SJCRH30 (cell line): ENCODE data around the gene PIK3R3. TPM values are rescaled to one million over a fixed set of nuclear protein-coding genes. Genes with fewer than 3 reads are reported as not detected.
"Not testable (repeated sequence)": the region's sequence is repeated elsewhere in the genome, so short reads cannot be mapped to it uniquely, and the experiment has no call there.

Source experiments
- DNase-seq, 2 experiments: peaks; one replicate each; pipeline ENCODE4 v3.0.0-alpha.2; 2015 to 2020
- H3K27ac ChIP-seq: fragments of 250-450 bp; sonication (Bioruptor Pico); 2 replicates; pipeline ENCODE4 v1.5.1; 2020; ENCODE audit warnings: mild to moderate bottlenecking, moderate library complexity
- H3K27me3 ChIP-seq: fragments of 250-450 bp; sonication (Bioruptor Pico); 2 replicates; pipeline ENCODE4 v1.5.1; 2020; ENCODE audit warnings: mild to moderate bottlenecking, moderate library complexity
- H3K36me3 ChIP-seq: fragments of 250-450 bp; sonication (Bioruptor Pico); 2 replicates; pipeline ENCODE4 v1.5.1; 2020; ENCODE audit warnings: mild to moderate bottlenecking, moderate library complexity
- H3K4me1 ChIP-seq: fragments of 250-450 bp; sonication (Bioruptor Pico); 2 replicates; pipeline ENCODE4 v1.5.1; 2020; ENCODE audit warnings: mild to moderate bottlenecking, moderate library complexity
- H3K4me3 ChIP-seq: fragments of 250-450 bp; sonication (Bioruptor Pico); 2 replicates; pipeline ENCODE4 v1.5.1; 2020; ENCODE audit warnings: mild to moderate bottlenecking, moderate library complexity
- H3K9me3 ChIP-seq: fragments of 250-450 bp; sonication (Bioruptor Pico); replicated peaks from 2 replicates; pipeline ENCODE4 v1.5.1; 2020; ENCODE audit warnings: mild to moderate bottlenecking, moderate library complexity
- total RNA-seq: library from RNA; depleted of rRNA; stranded (reverse); fragments of >200 nt; shearing (Covaris generic); gene quantifications from 2 replicates; pipeline ENCODE4 v1.2.3, GENCODE V29; 2014

The PIK3R3 gene
- total RNA-seq, 1 experiment from 2014 or later: 23.5 TPM

DNA sequence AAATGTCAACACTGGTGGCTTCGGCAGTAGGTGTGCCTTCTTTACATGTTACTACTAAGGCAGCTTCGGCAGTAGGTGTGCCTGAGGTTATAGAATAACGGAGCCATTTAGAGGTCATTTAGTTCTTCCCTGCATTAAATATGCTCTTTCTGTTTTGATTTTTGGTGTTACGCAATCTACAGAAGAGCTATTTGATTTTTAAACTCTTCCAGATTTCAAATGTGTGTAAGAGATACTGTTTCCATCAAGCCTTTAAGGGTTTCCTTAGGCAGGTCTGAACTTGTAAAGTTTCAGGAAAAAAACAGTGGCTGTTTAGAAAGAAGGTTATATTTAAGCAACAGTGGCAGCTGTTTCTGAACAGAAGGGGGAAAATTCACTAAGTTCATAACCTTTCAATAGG lies 54.8 kb downstream of the PIK3R3 start:
- peak overlapping the region; percentile 33 for H3K27ac ChIP-seq
- no peaks in the 10 kb centered on the region for H3K9me3 ChIP-seq
- H3K27me3 ChIP-seq: no peaks in the 10 kb centered on the region
- H3K4me3 ChIP-seq: no peak overlapping the region
- DNase-seq: peak; percentile 10 to 79
- H3K36me3 ChIP-seq: peaks cover 16% of the 10 kb centered on the region; the same call in 1 of the 2 replicates
- peaks cover 14% of the 10 kb centered on the region for H3K4me1 ChIP-seq

GRCh38 chr1:46076343-46076742 lies 56.1 kb downstream of the PIK3R3 start:
- no peaks in the 10 kb centered on the region for H3K9me3 ChIP-seq
- no peak for DNase-seq
- no peak overlapping the region for H3K4me3 ChIP-seq

DNA sequence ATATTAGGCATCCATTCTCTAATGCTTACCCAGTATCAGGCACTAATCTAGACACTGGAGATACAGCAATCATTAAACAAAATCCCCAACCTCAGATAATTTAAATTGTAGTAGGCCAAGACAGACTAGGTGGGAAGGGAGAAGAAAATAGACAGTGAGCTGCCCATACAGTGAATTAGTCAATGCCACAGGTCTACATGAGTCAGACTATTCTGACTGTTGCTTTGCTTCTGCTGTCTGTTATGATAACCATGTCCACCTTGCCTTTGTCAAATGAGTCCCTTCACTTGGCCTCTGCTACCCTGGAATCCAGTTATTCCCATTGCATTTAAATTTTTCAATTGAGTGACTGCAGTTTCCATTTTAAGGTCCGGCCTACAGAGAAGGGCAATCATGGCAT lies 59.5 kb downstream of the PIK3R3 start:
- H3K4me1 ChIP-seq: peaks cover 8% of the 10 kb centered on the region
- peaks cover 16% of the 10 kb centered on the region; the same call in 1 of the 2 replicates for H3K36me3 ChIP-seq
- no peak for DNase-seq
- no peak overlapping the region for H3K27ac ChIP-seq
- no peak overlapping the region for H3K4me3 ChIP-seq
- H3K9me3 ChIP-seq: no peaks in the 10 kb centered on the region
- no peaks in the 10 kb centered on the region for H3K27me3 ChIP-seq

More at GRCh38 chr1:46076343-46076742, 56.1 kb downstream of the PIK3R3 start:
- peaks cover 16% of the 10 kb centered on the region; the same call in 1 of the 2 replicates for H3K36me3 ChIP-seq
- no peak overlapping the region for H3K27ac ChIP-seq
- peaks cover 14% of the 10 kb centered on the region for H3K4me1 ChIP-seq
- H3K27me3 ChIP-seq: no peaks in the 10 kb centered on the region

DNA sequence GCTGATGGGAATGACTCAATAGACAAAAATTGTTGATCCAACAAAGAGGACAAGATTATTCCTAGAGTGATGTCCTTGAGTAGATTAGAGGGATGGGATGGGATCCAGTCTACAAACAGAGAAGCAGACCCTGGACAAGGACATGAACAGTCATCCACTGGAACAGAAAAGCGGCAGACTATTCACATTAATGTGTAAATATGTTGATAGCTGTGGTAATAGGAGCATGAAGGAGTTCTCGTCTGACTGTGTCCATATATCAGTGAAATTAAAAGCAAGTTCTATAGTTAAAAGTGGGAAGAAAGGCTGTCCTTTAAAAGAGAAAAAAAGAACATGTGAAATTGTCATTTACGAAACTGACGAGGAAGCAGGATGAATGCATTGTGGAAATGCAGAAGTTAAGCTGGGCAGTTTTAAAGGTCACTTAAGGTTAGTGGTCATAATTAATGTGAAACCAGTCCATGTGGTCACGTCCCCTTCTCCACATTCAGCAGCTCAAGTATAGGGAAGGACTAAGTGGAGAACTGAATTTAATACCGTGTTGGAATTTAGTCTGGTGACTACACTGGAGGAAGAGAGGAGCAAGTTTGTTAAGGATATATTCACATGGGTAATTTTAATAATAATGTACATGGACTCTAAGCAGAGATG lies 62.1 kb downstream of the PIK3R3 start:
- H3K4me3 ChIP-seq: no peak overlapping the region
- no peaks in the 10 kb centered on the region for H3K4me1 ChIP-seq
- H3K27ac ChIP-seq: no peak overlapping the region
- no peaks in the 10 kb centered on the region for H3K9me3 ChIP-seq
- DNase-seq: no peak
- H3K27me3 ChIP-seq: no peaks in the 10 kb centered on the region; the same call in 1 of the 2 replicates
- peaks cover 11% of the 10 kb centered on the region; the same call in 1 of the 2 replicates for H3K36me3 ChIP-seq

- no peak for DNase-seq
- Histone ChIP-seq H3K36me3 (peaks cover 4% of the 10 kb centered on the region; the same call in 1 of the 2 replicates), H3K9me3 (no peaks in the 10 kb centered on the region), H3K27me3 (no peaks in the 10 kb centered on the region; the same call in 1 of the 2 replicates), H3K4me3 (no peak overlapping the region), H3K4me1 (no peaks in the 10 kb centered on the region), H3K27ac (no peak overlapping the region)
Observed at GRCh38 chr1:46068525-46068924, 63.9 kb downstream of the PIK3R3 start.

DNA sequence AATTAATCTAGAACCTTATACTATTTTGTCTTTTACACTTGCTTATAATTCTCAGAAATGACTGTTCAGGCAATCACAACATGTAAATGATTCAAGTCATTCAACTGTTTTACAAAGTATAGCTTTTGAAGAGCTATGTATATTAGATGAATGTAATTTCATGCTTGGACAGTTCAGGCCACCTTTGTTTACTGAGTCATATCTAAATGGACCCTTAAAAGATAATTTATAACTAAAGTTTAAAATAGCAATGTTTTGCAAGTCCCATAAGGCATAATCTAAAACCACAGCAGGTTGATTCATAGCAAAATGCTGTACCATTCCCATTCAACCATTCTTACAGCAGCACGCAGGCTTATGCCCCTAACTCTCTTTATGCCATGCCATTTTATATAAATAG lies 64.8 kb downstream of the PIK3R3 start:
- no peaks in the 10 kb centered on the region for H3K9me3 ChIP-seq
- peaks cover 4% of the 10 kb centered on the region for H3K36me3 ChIP-seq
- no peak overlapping the region for H3K27ac ChIP-seq
- H3K4me1 ChIP-seq: no peaks in the 10 kb centered on the region
- H3K27me3 ChIP-seq: no peaks in the 10 kb centered on the region; the same call in 1 of the 2 replicates
- H3K4me3 ChIP-seq: no peak overlapping the region
- no peak for DNase-seq

DNA sequence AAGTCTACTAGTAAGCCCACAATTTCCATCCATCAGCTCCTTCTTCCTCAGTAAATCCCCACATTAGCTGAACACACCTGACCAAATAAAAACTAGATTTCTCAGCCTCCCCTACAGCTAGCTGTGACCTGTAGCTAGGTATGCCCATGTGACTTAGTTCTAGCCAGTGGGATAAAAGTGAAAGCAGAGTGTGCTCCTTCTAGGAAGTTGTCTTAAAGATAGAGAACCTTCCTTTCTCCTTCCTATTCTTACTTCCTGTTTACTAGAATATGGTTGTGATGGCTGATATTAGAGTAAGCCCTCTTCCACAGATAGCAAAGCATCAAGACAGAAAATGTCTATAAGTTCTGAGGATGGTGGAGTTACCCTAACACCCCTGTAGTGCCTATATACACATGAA lies 67.0 kb downstream of the PIK3R3 start:
- no peak overlapping the region for H3K27ac ChIP-seq
- no peak for DNase-seq
- no peaks in the 10 kb centered on the region; the same call in 1 of the 2 replicates for H3K27me3 ChIP-seq
- H3K4me1 ChIP-seq: no peaks in the 10 kb centered on the region
- no peak overlapping the region for H3K4me3 ChIP-seq
- peaks cover 16% of the 10 kb centered on the region for H3K36me3 ChIP-seq
- no peaks in the 10 kb centered on the region for H3K9me3 ChIP-seq

DNA sequence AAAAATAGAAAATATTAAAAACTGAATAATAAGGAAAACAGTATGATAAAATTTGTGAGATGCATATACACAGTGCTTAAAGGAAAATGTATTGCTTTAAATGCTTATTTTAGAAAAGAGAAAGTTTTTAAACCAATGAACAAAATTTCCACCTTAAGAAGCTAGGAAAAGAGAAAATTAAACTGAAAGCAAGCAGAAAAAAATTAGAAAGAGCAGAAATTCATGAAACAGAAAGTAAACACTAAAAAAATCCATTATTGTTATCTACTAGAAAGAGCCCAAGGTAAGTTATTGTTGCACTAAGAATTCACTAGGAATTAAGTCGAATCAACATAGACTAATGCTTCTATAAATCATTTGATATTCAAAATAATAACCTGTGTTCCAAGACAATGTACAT lies 67.7 kb downstream of the PIK3R3 start:
- no peak for DNase-seq
- Histone ChIP-seq H3K9me3 (no peaks in the 10 kb centered on the region), H3K4me1 (no peaks in the 10 kb centered on the region), H3K27ac (no peak overlapping the region), H3K4me3 (no peak overlapping the region), H3K27me3 (no peaks in the 10 kb centered on the region; the same call in 1 of the 2 replicates), H3K36me3 (peaks cover 20% of the 10 kb centered on the region)

- no peak for DNase-seq
- Histone ChIP-seq H3K36me3 (peaks cover 33% of the 10 kb centered on the region), H3K4me3 (no peak overlapping the region), H3K27ac (no peak overlapping the region), H3K27me3 (no peaks in the 10 kb centered on the region; the same call in 1 of the 2 replicates), H3K9me3 (no peaks in the 10 kb centered on the region), H3K4me1 (no peaks in the 10 kb centered on the region)
Observed at GRCh38 chr1:46062651-46063319, 69.6 kb downstream of the PIK3R3 start.

- no peak for DNase-seq
- H3K4me3 ChIP-seq: no peak overlapping the region
- H3K27me3 ChIP-seq: no peaks in the 10 kb centered on the region; the same call in 1 of the 2 replicates
- H3K36me3 ChIP-seq: peaks cover 32% of the 10 kb centered on the region
- no peaks in the 10 kb centered on the region for H3K4me1 ChIP-seq
- no peaks in the 10 kb centered on the region for H3K9me3 ChIP-seq
- no peak overlapping the region for H3K27ac ChIP-seq
Observed at GRCh38 chr1:46061146-46061545, 71.3 kb downstream of the PIK3R3 start.

DNA sequence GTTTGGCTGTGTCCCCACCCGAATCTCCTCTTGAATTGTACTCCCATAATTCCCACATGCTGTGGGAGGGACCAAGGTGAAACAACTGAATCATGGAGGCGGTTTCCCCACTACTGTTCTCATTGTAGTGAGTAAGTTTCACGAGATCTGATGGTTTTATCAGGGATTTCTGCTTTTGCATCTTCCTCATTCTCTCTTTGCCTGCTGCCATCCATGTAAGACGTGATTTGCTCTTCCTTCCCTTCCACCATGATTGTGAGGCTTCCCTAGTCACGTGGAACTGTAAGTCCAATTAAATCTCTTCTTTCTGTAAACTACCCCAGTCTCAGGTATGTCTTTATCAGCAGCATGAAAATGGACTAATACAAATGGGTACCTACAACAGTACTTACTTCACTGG lies 73.5 kb downstream of the PIK3R3 start:
- H3K9me3 ChIP-seq: no peaks in the 10 kb centered on the region
- H3K4me1 ChIP-seq: no peaks in the 10 kb centered on the region
- peaks cover 40% of the 10 kb centered on the region for H3K36me3 ChIP-seq
- no peaks in the 10 kb centered on the region for H3K27me3 ChIP-seq
- H3K4me3 ChIP-seq: no peak overlapping the region
- no peak for DNase-seq
- H3K27ac ChIP-seq: no peak overlapping the region

DNA sequence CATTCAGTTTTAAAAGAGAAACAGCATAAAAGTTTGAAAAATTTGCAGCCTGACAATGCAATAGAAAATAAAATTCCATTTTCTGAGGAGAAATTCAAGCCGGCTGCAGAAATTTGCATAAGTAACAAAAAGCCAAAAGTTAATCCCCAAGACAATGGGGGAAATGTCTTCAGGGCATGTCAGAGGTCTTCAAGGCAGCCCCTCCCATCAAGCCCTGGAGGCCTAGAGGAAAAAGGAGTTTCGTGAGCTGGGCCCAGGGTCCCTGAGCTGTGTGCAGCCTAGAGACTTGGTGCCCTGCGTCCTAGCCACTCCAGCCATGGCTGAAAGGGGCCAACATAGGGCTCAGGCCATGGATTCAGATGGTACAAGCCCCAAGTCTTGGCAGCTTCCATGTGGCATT lies 74.6 kb downstream of the PIK3R3 start:
- Histone ChIP-seq H3K4me3 (no peak overlapping the region), H3K9me3 (no peaks in the 10 kb centered on the region), H3K27ac (no peak overlapping the region), H3K27me3 (no peaks in the 10 kb centered on the region), H3K36me3 (peaks cover 44% of the 10 kb centered on the region), H3K4me1 (no peaks in the 10 kb centered on the region)
- no peak for DNase-seq

DNA sequence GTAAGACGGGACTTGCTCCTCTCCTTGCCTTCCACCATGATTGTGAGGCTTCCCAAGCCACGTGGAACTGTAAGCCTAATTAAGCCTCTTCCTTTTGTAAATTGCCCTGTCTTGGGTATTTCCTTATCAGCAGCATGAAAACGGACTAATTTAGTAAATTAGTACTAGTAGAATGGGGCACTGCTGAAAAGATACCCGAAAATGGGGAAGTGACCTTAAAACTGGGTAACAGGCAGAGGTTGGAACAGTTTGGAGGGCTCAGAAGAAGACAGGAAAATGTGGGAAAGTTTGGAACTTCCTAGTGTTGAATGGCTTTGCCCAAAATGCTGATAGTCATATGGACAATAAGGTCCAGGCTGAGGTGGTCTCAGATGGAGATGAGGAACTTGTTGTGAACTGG lies 75.2 kb downstream of the PIK3R3 start:
- H3K9me3 ChIP-seq, H3K4me3 ChIP-seq, DNase-seq, H3K27ac ChIP-seq, H3K27me3 ChIP-seq, H3K4me1 ChIP-seq: not testable (repeated sequence)
- peaks cover 44% of the 10 kb centered on the region for H3K36me3 ChIP-seq

DNA sequence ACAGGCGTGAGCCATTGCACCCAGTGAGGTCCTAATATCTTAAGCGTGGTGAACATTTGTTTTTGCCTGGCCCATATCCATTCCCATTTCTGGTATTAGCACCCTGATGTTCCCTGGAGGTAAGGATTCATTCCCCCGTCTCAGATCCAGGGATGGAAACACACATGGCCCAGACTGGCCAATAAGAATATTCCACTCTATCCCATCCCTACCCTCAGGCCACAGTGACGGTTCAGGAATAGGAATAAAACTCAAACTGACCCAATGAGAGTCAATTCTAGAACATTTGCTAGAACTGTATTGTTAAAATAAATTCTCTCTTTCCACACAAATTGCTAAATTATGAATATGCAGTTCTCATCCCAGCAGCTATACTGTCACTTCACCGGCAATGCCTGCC lies 76.1 kb downstream of the PIK3R3 start:
- Histone ChIP-seq H3K27me3 (no peaks in the 10 kb centered on the region), H3K36me3 (peaks cover 38% of the 10 kb centered on the region), H3K4me3 (no peak overlapping the region), H3K4me1 (no peaks in the 10 kb centered on the region), H3K9me3 (no peaks in the 10 kb centered on the region), H3K27ac (no peak overlapping the region)
- DNase-seq: no peak

DNA sequence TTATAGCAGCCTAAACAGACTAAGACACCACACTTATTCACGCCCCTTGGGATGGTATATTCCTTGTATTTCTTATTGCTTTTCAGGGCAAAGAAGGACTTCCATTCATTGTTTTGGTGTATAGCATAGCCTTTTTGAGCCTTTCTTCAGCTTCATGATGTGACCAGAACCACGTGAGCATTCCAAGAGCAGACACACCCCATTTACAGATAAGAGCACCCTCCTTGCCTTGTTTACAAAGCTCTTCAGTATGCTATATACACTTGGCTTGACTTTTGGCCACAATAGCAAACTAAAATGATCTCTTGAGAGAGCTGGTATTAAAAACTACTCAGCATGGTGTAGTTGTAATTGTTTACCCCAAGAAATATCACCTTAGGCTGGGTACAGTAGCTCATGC lies 78.7 kb downstream of the PIK3R3 start:
- Histone ChIP-seq H3K36me3 (peaks cover 23% of the 10 kb centered on the region), H3K4me3 (no peak overlapping the region), H3K9me3 (no peaks in the 10 kb centered on the region; the same call in 1 of the 2 replicates), H3K27me3 (no peaks in the 10 kb centered on the region), H3K27ac (no peak overlapping the region), H3K4me1 (no peaks in the 10 kb centered on the region)
- DNase-seq: no peak
